ENCODE measurements around the gene LYAR. TPM values are rescaled to one million over a fixed set of nuclear protein-coding genes. Genes with fewer than 3 reads are reported as not detected.

LYAR gene
- total RNA-seq, 1 experiment from 2014 or later, result 15.7 TPM

DNA sequence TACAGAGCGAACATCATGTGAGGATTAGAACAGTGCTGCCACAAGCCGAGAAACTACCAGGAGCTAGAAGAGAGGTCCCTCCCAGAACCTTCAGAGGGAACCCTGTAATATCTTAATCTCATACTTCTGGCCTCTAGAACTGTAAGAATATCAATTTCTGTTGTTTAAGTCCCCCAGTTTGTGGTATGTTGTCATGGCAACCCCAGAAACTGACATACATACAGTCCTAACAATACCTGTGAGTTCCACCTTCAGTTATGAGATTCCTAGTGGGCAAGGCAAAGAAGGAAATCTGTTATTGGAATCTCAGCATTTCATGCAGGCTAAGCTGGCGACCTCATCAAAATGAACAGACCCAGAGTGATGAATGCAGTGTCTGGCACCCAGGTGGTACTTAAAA is 42.6 kb upstream of the LYAR start:
- H3K9me2 ChIP-seq (ENCODE audit: insufficient read depth), result no peaks in the 10 kb centered on the region
- H3K4me2 ChIP-seq, result no peak overlapping the region
- no peaks in the 10 kb centered on the region for H4K20me1 ChIP-seq (ENCODE audit: insufficient read depth)
- no peak overlapping the region for H2AFZ ChIP-seq
- no peaks in the 10 kb centered on the region for H3K36me3 ChIP-seq (ENCODE audit: low read depth)
- TF ChIP-seq EZH2 (IDR thresholded peaks at IDR 0.05; ENCODE audit: low read depth), result no peak
- TF ChIP-seq, protein P1, sequence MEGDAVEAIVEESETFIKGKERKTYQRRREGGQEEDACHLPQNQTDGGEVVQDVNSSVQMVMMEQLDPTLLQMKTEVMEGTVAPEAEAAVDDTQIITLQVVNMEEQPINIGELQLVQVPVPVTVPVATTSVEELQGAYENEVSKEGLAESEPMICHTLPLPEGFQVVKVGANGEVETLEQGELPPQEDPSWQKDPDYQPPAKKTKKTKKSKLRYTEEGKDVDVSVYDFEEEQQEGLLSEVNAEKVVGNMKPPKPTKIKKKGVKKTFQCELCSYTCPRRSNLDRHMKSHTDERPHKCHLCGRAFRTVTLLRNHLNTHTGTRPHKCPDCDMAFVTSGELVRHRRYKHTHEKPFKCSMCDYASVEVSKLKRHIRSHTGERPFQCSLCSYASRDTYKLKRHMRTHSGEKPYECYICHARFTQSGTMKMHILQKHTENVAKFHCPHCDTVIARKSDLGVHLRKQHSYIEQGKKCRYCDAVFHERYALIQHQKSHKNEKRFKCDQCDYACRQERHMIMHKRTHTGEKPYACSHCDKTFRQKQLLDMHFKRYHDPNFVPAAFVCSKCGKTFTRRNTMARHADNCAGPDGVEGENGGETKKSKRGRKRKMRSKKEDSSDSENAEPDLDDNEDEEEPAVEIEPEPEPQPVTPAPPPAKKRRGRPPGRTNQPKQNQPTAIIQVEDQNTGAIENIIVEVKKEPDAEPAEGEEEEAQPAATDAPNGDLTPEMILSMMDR (conservative IDR thresholded peaks at IDR 0.05), result no peak
- BruUV-seq (replicated peaks), result no TSS peak
- H3F3A ChIP-seq (ENCODE audit: insufficient read depth, low read depth), result no peaks in the 10 kb centered on the region
- H3K4me1 ChIP-seq (replicated peaks; ENCODE audit: insufficient read depth), result no peaks in the 10 kb centered on the region
- H3K27me3 ChIP-seq (ENCODE audit: insufficient read depth, low read depth), result peaks cover 14% of the 10 kb centered on the region
- intact Hi-C loops (cut with micrococcal nuclease; ENCODE audit: unreplicated experiment), result no loop called here
- no peak overlapping the region for H3K27ac ChIP-seq
- DNase-seq, result no peak
- no peaks in the 10 kb centered on the region for H3K9me3 ChIP-seq (ENCODE audit: insufficient read depth, low read depth)
- POLR2A ChIA-PET (ENCODE audit: unreplicated experiment), result no interaction called here
- no peak overlapping the region for H3K4me3 ChIP-seq
- CTCF ChIA-PET, result interaction anchor here (0.6 kb wide), 1 partner anchor 80 kb away, joined by 11 read pairs; no protein-coding TSS in a partner anchor
- H3K79me2 ChIP-seq (ENCODE audit: low read depth), result no peaks in the 10 kb centered on the region

DNA sequence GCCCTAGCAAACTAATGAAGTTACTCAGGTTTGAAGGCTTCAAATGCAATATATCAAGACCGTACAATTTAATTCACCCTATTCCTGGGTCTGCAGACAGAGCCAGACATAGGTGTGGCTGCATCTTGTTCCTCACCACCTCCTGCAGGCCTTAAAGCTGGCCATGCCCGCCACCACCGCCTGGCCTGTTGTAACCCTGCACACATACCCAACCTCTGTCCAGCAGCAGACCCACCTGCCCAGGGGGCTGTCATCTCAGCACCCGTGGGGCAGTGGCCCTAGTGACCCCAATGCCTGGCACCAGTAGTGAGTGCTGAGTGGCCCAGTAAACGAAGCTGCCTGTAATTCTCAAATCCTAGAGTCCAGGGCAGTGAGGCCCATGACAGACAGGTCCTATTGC is 40.8 kb upstream of the LYAR start:
- H4K20me1 ChIP-seq (ENCODE audit: insufficient read depth), result no peaks in the 10 kb centered on the region
- no peak overlapping the region for H3K27ac ChIP-seq
- DNase-seq, result no peak
- ChIA-PET POLR2A (ENCODE audit: unreplicated experiment) (no interaction called here), CTCF (interaction anchor here (1.0 kb wide), 1 partner anchor 71 kb away, joined by 3 read pairs; no protein-coding TSS in a partner anchor)
- no peaks in the 10 kb centered on the region for H3K9me2 ChIP-seq (ENCODE audit: insufficient read depth)
- no peak for TF ChIP-seq EZH2 (IDR thresholded peaks at IDR 0.05; ENCODE audit: low read depth)
- TF ChIP-seq, protein P1 (conservative IDR thresholded peaks at IDR 0.05), result no peak
- no peak overlapping the region for H3K4me2 ChIP-seq
- H3F3A ChIP-seq (ENCODE audit: insufficient read depth, low read depth), result no peaks in the 10 kb centered on the region
- no peaks in the 10 kb centered on the region for H3K79me2 ChIP-seq (ENCODE audit: low read depth)
- H2AFZ ChIP-seq, result no peak overlapping the region
- intact Hi-C loops (cut with micrococcal nuclease; ENCODE audit: unreplicated experiment), result no loop called here
- no peaks in the 10 kb centered on the region for H3K36me3 ChIP-seq (ENCODE audit: low read depth)
- H3K4me1 ChIP-seq (replicated peaks; ENCODE audit: insufficient read depth), result no peaks in the 10 kb centered on the region
- H3K9me3 ChIP-seq (ENCODE audit: insufficient read depth, low read depth), result no peaks in the 10 kb centered on the region
- 0 out of 2 replicates have a peak, but pooled peaks cover 3% of the 10 kb centered on the region for H3K27me3 ChIP-seq (ENCODE audit: insufficient read depth, low read depth)
- no TSS peak for BruUV-seq (replicated peaks)
- H3K4me3 ChIP-seq, result no peak overlapping the region

DNA sequence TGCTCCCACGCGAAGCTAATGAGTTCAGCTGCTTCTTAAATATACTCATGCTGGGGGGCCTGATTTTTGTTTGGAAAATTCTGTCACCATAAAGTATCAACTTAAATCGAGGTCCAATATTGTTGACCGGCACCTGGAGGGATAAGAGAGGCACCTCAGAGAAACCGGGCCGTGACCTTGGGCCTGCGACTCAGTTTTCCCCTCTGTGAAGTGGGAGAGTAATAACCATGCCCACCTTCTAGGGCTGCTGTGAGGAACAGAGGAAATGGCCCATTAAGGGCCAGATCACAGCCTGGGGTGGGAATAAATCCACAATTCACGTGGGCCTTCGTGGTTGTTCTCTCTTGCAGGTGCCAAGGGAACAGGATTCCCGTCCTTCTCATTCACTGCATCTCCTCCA is 39.5 kb upstream of the LYAR start:
- no peaks in the 10 kb centered on the region for H3F3A ChIP-seq (ENCODE audit: insufficient read depth, low read depth)
- no peaks in the 10 kb centered on the region for H4K20me1 ChIP-seq (ENCODE audit: insufficient read depth)
- no peaks in the 10 kb centered on the region for H3K4me1 ChIP-seq (replicated peaks; ENCODE audit: insufficient read depth)
- no peak for DNase-seq
- no peak overlapping the region for H2AFZ ChIP-seq
- ChIA-PET CTCF (no interaction called here), POLR2A (ENCODE audit: unreplicated experiment) (no interaction called here)
- H3K79me2 ChIP-seq (ENCODE audit: low read depth), result no peaks in the 10 kb centered on the region
- H3K9me2 ChIP-seq (ENCODE audit: insufficient read depth), result no peaks in the 10 kb centered on the region
- intact Hi-C loops (cut with micrococcal nuclease; ENCODE audit: unreplicated experiment), result no loop called here
- no peak overlapping the region for H3K4me2 ChIP-seq
- H3K4me3 ChIP-seq, result no peak overlapping the region
- TF ChIP-seq, protein P1 (conservative IDR thresholded peaks at IDR 0.05), result no peak
- no peak for TF ChIP-seq EZH2 (IDR thresholded peaks at IDR 0.05; ENCODE audit: low read depth)
- 0 out of 2 replicates have a peak, but pooled peaks cover 3% of the 10 kb centered on the region for H3K27me3 ChIP-seq (ENCODE audit: insufficient read depth, low read depth)
- no peak overlapping the region for H3K27ac ChIP-seq
- no peaks in the 10 kb centered on the region for H3K9me3 ChIP-seq (ENCODE audit: insufficient read depth, low read depth)
- no TSS peak for BruUV-seq (replicated peaks)
- H3K36me3 ChIP-seq (ENCODE audit: low read depth), result no peaks in the 10 kb centered on the region
